Hepatocyte (in vitro differentiated cells): ENCODE results near the gene ANKHD1.

ENCODE experiments used
- CTCF ChIP-seq: fragments of 200-600 bp; sonication (generic); IDR thresholded peaks from 2 replicates; pipeline ENCODE4 v1.5.1; 2016; ENCODE audit warnings: antibody characterized with exemption, mild to moderate bottlenecking; ENCODE audit not compliant: poor library complexity
- EZH2 ChIP-seq: fragments of 200-600 bp; sonication (generic); IDR thresholded peaks from 2 replicates; pipeline ENCODE4 v1.6.1; 2016; ENCODE audit warnings: antibody characterized with exemption, mild to moderate bottlenecking, borderline replicate concordance
- EZH2phosphoT487 ChIP-seq: fragments of 200-600 bp; sonication (generic); IDR thresholded peaks from one replicate; pipeline ENCODE4 v1.6.1; 2018; ENCODE audit warnings: antibody characterized with exemption, mild to moderate bottlenecking, low read depth, moderate library complexity; ENCODE audit not compliant: unreplicated experiment, severe bottlenecking

GRCh38 chr5:140565780-140566095 lies 164.1 kb downstream of the ANKHD1 start:
- no peak for TF ChIP-seq EZH2
- TF ChIP-seq CTCF, result no peak
- no peak for TF ChIP-seq EZH2phosphoT487
